ENCODE data around the gene CTNND2.

The CTNND2 gene

DNA sequence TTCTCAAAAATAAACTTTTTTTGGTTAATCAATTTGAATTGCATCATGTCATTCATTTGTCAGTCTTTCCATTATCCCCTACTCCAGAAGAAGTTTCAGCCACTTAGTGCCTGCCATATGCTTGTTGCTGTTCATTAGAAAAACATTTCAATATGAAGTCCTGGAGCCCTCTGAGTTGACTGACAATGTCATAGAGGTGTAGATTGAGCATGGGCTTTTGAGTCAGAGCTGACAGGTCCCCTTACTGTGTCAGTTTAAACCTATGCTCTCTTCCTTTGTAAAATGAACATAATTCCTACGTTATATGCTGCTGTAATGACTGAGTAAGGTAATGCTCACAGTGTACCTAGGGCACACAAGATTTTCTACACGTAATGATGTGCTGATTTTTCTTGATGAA lies 114.0 kb downstream of the CTNND2 start:
- in situ Hi-C loops (cut with HindIII; ENCODE audit: low sequenced_read_pairs) = no loop called here

DNA sequence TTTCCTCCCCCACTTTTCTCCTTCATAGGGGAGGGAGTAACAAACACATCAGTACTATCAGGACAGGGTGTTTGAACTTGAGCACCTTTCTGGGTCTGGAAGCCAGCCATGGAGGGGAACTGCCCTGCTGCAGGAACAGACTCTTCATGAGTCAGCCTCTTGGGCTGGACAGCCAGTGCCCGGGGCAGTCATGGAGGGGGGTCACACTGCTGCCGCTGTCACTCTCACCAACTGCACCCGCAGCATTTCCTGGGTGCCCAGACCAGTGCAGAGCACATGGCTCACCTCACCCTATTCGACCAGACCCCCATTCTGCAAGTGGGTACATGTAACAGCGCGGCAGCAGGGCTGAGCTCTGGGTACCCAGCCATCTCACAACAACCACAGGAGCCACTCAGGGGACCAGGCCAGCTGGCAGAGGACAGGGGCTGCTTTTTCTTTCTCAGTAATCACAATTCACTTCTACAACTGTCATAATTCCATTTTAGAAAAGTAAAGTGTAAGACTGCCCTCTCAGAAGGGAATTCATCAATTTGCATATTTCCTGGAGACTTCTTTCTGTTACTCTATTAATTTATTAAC lies 118.4 kb downstream of the CTNND2 start:
- in situ Hi-C loops (cut with HindIII; ENCODE audit: low sequenced_read_pairs) = no loop called here

DNA sequence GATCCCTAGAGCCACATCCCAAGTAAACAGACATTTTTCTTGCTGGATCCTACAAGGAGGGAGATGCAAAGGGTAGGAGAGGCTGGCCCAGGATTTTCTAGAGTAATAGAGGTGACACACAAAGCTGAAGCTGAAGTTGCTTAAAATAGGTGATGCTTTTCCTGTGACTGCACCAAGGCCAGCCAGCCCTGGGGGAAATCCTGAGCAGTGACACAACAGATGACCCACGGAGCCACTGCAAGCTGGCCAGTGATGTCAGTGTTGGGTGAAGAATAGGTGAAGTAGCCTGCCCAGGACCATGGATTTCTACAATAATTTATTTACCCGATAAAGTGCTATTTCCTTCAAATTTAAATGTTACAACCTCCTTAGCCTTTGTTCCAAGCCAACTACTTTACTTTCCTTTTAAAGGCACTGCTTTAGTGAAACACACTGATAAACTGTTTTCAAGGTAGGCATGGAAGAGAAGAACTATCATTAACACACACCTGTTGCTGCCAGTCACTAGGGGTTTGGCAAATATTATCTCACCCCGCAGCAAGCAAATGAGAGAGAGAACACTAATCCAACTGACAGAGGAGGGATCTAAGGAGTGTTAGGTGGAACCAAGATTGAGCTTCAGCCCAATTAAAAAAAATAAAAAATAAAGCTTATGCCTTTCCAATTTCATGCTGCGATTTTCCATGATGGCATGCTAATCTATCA lies 123.5 kb downstream of the CTNND2 start:
- in situ Hi-C loops (cut with HindIII; ENCODE audit: low sequenced_read_pairs) = no loop called here

DNA sequence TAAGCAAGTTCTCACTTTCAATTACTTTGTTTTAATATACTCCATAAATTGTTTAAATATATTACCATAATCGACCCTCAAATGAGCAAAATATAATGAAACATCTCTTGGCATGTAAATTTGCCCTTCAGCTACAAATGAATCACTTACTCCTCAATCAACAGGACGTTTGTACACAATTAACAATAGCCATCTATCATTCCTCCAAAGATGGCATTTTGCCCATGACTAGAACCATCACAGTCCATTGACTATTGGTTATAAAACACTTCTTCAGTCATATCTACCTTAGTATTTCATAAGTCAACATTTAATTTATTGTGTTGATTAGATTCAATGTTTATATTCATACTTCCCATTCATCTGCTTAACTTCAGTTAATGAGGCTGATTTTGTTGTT lies 127.2 kb downstream of the CTNND2 start:
- in situ Hi-C loops (cut with HindIII; ENCODE audit: low sequenced_read_pairs) = no loop called here

DNA sequence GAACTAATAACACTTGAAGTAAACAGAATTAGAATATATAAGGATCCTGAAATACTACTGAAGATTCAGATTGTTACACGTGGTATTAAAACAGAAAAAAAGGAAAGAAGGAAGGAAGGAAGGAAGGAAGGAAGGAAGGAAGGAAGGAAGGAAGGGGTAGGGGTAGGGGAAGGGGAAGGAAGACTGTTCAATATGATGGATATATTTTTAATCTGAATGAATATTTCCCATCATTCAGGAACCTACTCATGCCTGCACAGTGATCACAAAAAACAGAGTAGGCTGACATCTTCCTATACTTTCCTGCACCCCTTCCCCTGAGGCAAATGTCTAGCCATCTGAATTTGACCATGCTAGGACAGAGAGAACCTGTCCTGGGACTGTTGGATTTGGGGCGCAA lies 133.9 kb downstream of the CTNND2 start:
- in situ Hi-C loops (cut with HindIII; ENCODE audit: low sequenced_read_pairs) = no loop called here

DNA sequence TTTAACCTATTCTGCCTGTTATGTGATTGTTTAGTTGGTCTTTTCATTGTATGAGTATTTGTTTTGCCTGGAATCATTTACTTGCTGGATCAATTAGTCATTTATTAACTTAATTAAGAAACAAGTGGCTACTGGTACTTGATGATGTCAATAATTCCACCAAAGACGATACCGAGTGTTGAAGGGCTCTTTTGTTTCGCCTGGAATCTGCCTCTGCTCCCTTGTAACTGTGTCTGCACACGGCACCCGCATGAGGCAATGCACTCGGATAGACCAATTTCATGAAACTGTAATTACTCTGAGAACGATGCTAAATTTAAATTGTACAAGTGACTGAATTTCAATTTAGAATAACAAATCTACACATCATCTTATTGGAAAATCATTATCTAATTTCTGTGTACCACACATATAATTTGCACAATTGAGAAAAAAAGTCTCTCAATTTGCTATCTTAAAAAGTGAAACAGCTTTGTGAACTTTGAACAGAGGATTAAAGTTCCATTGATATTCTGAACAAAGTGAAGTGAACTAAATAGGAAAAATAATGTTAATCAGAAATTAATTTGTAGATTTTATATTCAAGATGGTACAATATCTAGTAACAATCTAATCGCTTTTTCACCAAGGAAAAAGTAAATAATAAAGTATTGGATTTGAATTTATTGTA lies 143.2 kb downstream of the CTNND2 start:
- in situ Hi-C loops (cut with HindIII; ENCODE audit: low sequenced_read_pairs) = no loop called here

DNA sequence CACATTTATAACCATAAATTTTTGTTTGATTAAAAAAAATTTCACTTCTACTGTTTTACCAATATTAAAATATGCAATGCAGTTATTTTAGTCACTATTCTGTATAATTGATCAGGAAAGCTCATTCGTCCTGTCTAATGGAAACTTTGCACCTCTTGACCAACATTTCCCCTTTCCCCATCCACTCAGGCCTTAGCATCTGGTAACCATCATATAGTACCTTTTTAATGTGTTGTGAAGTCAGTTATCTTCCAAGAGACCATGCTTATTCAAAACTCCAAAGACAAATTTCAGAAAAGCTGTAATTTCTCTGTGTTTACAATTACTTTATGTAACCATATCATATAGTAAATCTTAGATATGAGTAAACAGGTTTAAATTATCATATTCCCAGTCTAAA lies 145.9 kb downstream of the CTNND2 start:
- in situ Hi-C loops (cut with HindIII; ENCODE audit: low sequenced_read_pairs) = no loop called here

DNA sequence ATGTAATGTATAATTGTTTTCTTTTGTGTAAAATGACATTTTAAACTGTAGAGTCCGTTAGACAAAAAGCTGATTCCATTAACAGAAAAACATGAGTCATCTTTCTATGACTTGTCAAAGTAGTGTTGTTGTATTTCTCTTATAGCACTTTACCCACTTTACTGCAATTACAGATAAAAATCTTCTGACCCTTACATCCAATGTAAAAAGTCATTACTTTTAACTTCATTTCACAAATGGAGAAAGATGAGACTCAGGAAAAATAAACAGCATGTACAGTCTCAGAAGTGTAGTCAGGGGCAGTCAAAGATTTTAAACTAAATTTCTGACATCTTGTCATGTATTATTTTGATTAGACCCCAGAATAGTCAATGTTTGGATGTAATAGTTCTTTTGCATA lies 146.6 kb downstream of the CTNND2 start:
- in situ Hi-C loops (cut with HindIII; ENCODE audit: low sequenced_read_pairs) = no loop called here

DNA sequence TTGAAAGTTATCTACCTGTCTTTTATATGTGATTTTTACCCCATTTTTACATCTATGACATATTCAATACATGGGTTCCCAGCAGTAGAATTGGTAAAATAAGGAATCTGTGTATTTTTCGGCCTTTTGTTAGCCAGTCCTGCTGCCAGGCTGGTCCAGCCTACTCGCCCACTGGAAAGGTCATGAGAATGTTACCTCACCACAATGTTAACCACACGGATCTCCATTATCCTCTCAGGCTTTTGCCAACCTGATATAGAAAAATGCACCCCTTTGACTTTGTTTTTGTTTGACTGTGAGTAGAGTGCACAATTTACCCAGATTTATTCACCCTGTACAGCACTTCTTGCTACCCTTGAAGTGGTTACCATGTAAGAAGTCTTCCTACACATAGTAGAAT lies 167.2 kb downstream of the CTNND2 start:
- in situ Hi-C loops (cut with HindIII; ENCODE audit: low sequenced_read_pairs) = no loop called here

DNA sequence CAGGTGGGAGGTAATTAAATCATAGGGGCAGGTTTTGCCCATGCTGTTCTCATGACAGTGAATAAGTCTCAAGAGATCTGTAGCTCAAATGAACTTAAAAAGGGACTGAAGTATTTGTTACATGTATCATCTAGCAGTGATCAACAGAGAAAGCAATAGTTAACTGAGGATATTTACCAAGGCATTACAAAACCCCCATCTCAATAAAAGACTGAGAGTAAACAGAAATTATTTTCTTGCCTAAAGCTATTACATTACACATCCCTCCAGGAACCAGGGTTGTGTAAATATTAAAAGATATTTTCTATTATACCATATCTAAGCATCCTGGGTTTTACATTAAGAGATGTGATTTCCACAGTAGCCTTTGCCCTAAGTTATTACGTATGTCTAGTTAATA lies 169.9 kb downstream of the CTNND2 start:
- in situ Hi-C loops (cut with HindIII; ENCODE audit: low sequenced_read_pairs) = no loop called here

DNA sequence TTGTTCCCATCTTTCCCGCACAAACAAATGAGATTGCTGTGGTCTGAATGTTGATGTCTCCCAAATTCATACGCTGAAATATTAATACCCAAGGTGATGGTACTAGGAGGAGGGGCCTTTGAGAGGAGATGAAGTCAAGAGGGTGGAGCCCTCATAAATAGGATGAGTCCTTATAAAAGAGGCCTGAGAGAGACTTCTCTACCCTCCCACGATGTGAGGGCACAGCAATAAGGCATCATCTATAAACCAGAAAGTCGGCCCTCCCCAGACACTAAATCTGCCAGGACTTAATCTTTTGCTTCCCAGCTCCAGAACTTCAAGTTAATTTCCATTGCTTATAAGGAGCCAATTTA lies 170.4 kb downstream of the CTNND2 start:
- in situ Hi-C loops (cut with HindIII; ENCODE audit: low sequenced_read_pairs) = no loop called here

DNA sequence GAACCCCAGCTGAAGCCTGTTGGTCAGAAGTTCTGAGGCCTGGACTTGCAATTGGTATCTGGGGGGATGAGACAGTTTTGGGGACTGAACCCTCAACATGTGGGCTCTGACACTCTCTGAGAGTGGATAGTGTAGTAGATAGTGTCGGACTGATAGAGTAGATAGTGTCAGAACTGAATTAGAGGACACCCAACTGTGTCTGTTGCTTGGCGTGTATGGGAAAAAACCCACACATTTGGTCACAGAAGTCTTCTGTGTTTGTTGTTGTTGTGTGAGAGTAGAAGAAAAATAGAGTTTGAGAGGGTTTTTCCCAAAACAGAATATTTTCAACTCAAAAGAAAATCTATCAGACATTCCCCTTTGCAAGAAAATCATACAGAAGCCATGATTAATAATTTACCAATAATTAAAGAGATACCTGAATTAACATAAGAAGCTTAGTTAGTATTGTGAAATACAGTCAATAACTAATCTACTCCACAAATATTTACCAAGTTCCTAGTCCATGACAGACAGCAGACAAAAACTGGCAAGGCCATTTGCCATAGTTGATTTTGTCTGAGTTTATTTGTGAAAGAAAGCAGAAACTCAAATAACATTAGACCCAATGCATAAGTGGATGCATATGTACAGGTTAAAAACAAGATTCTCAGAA lies 170.9 kb downstream of the CTNND2 start:
- in situ Hi-C loops (cut with HindIII; ENCODE audit: low sequenced_read_pairs) = no loop called here

DNA sequence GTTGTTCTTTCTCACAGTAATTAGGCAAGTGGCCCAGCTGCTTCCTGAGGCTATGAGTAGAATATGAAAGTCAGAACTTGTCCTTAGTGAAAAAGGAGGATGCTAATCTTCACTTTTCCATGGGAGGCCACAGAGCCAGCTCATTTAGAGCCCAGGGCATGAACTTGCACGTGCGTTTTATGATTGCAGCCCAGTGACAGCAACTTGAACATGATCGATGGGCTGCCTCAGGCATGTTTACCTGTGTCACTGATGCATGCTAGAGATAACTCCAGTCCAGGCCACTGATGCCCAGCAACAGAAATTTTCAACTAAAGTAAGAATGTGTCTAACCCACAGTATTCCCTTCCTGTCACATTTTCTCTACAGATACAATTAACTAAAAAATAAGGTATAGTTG lies 179.3 kb downstream of the CTNND2 start:
- in situ Hi-C loops (cut with HindIII; ENCODE audit: low sequenced_read_pairs) = no loop called here

DNA sequence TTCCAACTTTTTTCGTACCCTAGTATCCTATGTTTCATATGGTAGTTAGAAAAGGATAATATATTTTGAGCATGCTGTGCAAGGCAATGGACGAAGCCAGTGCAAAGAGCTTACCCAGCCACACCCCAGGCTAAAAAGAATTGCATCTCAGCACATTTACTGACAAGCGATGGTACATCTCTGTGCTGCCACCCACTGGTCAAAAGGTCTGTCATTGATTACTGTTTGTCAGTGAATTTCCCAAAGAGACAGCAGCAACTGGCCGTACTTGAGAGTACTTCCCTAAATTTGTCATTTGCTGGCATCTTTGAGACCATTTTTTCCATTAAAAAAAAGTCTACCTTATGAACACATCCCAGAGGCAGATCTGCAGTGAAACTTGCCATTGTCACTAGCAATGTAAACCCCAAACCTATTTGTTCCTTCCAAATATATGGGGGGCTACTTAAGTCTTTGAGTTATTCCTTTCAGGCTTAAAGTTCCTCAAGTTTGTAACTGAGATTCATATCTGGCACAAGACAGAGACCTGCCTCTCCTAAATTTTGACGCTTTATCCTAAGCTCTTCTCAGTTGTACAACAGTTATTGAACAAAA lies 184.3 kb downstream of the CTNND2 start:
- in situ Hi-C loops (cut with HindIII; ENCODE audit: low sequenced_read_pairs) = no loop called here

DNA sequence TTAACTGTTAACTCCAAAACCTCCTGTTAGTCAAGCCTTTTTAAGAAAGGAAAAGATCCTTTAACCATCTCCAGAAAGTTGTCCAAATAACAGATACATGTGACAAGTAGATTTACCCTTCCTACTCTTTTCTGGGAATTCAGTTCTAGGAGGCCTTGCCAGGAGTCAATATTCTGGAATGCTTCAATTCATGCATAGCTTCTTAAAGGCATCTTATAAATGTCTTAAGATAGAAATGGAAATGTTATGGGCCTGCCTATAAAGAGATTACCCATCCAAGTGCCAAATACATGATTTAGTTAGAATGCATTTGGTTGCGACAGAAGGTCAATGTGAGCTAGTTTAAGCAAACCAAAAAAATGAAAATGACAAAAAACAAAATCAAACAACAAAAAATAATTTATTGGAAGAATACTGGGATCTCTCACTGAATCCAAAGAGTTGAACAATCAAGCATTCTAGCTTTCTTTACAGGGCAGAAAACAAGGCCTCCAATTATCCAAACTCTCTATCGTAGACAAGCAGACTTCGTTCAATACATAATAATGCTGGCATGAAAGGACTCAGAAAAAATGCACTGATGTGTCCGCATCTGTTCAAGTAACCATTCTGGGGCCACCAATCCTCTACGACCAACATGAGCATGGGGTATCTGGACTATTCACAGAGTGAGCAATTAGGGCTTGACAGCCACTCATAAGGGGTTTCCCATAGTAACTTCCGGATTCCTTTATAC lies 188.6 kb downstream of the CTNND2 start:
- in situ Hi-C loops (cut with HindIII; ENCODE audit: low sequenced_read_pairs) = no loop called here

DNA sequence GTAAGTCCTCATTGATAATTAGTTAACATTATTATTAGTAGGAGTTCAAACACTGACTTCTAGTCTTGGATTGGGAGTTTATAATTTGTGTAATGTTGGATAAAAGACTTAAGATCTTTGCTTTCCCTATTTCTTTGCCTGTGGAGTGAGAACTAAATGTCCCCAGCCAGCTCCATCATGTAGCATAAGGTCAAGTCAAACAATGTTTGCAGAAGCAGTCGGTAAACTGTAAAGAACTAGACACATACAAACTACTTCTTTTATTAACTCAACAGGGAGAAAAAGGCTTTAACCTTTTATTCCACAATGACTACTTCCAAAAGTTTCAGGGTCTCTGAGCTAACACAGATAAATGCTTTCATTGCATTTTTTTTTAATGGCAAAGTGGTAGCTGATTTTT lies 192.3 kb downstream of the CTNND2 start:
- in situ Hi-C loops (cut with HindIII; ENCODE audit: low sequenced_read_pairs) = no loop called here

DNA sequence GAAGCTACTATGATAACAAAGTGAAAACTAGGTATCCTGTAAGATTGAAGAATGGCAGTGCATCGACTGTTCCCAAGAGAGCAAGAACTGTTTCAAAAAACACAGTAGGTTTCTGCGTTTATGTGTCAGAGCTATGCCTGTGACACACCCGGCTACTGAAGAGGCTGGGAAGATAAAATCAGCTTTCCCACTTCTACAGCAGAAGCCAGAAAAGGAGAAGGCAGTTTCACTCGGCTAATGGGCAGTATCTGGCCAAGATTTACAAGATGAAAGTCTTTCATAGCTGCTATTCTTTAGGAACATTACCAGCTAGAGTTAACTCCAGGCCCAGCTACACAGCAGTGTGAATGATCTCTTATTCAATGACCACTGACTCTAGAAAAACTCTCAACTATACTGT lies 195.2 kb downstream of the CTNND2 start:
- in situ Hi-C loops (cut with HindIII; ENCODE audit: low sequenced_read_pairs) = no loop called here

DNA sequence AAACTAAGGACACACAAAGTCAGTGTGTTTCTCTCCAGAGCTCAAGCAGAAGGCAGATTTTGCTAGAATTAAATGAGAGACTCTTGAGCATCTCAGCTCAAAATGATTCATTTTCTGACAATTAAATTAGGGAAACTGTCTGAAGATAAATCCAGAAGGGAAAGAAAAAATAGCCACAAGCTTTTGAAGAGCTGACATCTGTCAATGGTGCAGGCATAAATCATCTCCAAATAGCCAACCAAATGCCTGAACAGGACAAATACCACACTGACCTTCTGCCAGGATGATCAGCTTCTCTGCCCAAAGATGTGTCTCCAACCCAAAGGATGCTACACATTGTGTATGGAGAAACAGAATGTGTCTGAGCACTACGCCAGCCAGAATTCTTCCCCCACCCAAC lies 199.3 kb downstream of the CTNND2 start:
- in situ Hi-C loops (cut with HindIII; ENCODE audit: low sequenced_read_pairs) = no loop called here

DNA sequence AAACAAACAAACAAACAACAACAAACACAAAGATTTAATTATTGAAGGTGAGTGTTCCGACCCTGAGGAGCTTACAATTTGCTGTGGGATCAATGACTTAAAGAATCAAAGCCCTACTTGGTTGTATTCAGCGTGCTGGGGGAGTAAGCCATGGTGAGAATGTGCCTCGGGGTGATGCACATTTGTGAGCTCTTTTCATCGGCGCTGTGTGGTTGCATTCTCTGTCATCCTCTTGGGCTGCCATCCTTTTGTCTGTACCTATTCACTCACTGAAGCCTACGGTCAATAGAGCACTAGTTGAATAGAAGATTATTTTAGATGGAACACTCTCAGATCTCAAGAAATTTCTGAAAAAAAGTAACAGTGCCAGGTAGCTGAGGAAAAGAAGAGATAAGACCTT lies 203.9 kb downstream of the CTNND2 start:
- in situ Hi-C loops (cut with HindIII; ENCODE audit: low sequenced_read_pairs) = no loop called here

DNA sequence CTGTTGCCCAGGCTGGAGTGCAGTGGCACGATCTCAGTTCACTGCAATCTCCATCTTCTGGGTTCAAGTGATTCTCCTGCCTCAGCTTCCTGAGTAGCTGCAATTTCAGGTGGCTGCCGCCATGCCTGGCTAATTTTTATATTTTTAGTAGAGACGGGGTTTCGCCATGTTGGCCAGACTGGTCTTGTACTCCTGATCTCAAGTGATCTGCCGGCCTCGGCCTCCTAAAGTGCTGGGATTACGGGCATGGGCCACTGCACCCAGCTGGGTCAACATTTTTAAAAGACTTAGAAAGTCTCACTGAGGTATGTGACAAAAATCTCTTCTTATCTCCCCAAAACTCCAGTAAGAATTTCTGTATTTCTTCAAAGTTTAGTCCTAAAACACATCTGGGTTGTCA lies 211.6 kb downstream of the CTNND2 start:
- in situ Hi-C loops (cut with HindIII; ENCODE audit: low sequenced_read_pairs) = no loop called here

DNA sequence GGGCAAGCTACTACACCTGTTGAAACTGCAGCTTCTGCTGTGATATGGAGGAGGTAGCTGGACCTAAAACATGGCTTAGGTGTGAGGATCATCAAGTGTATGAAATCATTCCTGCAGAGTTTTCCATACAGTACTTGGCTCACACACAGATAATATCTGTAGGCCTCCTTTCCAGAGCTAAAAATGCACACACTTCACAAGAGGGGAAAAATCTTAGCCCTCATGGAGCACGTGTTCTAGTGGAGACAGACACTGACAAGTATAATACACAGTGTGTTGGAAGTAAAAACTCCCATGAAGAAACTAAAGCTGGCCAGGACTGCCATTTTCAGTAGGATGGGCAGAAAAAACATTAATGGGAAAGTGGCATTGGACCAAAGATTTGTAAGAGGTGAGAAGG lies 216.7 kb downstream of the CTNND2 start:
- in situ Hi-C loops (cut with HindIII; ENCODE audit: low sequenced_read_pairs) = no loop called here

Measured in endothelial cell of hepatic sinusoid (primary cell).